ENCODE measurements around the gene TSPAN31.

GRCh38 chr12:57769594-57769993 is 24.8 kb downstream of the TSPAN31 start:
- TF ChIP-seq EZH2phosphoT487 (IDR thresholded peaks at IDR 0.05; ENCODE audit: borderline replicate concordance, low read length) (no peak), CTCF (conservative IDR thresholded peaks at IDR 0.05; ENCODE audit: low read depth, low read length) (no peak)

Measured in PC-3 (cell line).